Psoas muscle (tissue), 8 donors: ENCODE data around the gene DACH1. TPM values are rescaled to one million over a fixed set of nuclear protein-coding genes. Genes with fewer than 3 reads are reported as not detected.

Experiments
- ATAC-seq, 4 donors: fragments of 200-7000 bp; cut with Tn5 transposase; one replicate each; pipeline ENCODE4 v1.9.1; 2020; ENCODE audit warnings: moderate library complexity in 3 of 4, mild to moderate bottlenecking in 2 of 4
- DNase-seq, 2 donors: peaks; one replicate each; pipeline ENCODE4 v3.0.0-alpha.2; 2020
- H3K27ac ChIP-seq: fragments of 200-600 bp; one replicate; pipeline ENCODE4 v1.8.0; 2022
- H3K27me3 ChIP-seq, 3 donors: fragments of 200-600 bp in 1 of 3; one replicate each; pipeline versions ENCODE4 v1.6.1 to v1.8.0; 2013 to 2022; ENCODE audit warnings: low read length in 2 of 3, mild to moderate bottlenecking in 2 of 3, moderate library complexity in 1 of 3; ENCODE audit not compliant: insufficient read depth in 3 of 3
- H3K36me3 ChIP-seq, 2 donors: fragments of 200-600 bp in 1 of 2; one replicate each; pipeline versions ENCODE4 v1.6.1 to v1.8.0; 2013 to 2022; ENCODE audit warnings: low read depth in 1 of 2, mild to moderate bottlenecking in 1 of 2, moderate library complexity in 1 of 2; ENCODE audit not compliant: insufficient read depth in 1 of 2
- H3K4me1 ChIP-seq: fragments of 200-600 bp; one replicate; pipeline ENCODE4 v1.8.0; 2022
- H3K4me3 ChIP-seq: fragments of 200-600 bp; one replicate; pipeline ENCODE4 v1.8.0; 2022; ENCODE audit warnings: mild to moderate bottlenecking
- H3K9me3 ChIP-seq: fragments of 200-600 bp; one replicate; pipeline ENCODE4 v1.8.0; 2022
- CTCF ChIP-seq: fragments of 200-600 bp; IDR thresholded peaks from one replicate; pipeline ENCODE4 v1.8.0; 2022; ENCODE audit warnings: antibody characterized with exemption
- WGBS, 3 donors: extraction: QIAGEN DNeasy Blood & Tissue Kit; methylation state at CpG; one replicate each; pipeline versions ENCODE4 v1.1.6 to v1.1.7; 2013; 5-methylcytosine and 5-hydroxymethylcytosine counted together
- intact Hi-C, 2 donors: fragments of 100-400 bp; cut with DNase I; formaldehyde crosslinking; loops; one replicate each; pipeline versions ENCODE4 v1.11.0 to v1.14.2; 2022
- polyA plus RNA-seq, 3 donors: library from polyadenylated mRNA; stranded (reverse); fragments of 200-250 nt; gene quantifications; one replicate each; pipeline ENCODE4 v1.2.3, GENCODE V29; 2013
- total RNA-seq, 4 donors: library from RNA; stranded (reverse); fragmentation: NEBNext Ultra II Directional in 2 of 4; extraction: Animal tissue kit (Norgen Biotek cat#: 25700) in 2 of 4; gene quantifications; one replicate each; pipeline versions ENCODE4 v1.2.1 to v1.2.4, GENCODE V29; 2021 to 2023
- donor health status: healthy with polysubstance abuse.
- donor health status: DM: no; HTN: no; CAD: no; lungs with moderate emphysema.
- donor health status: Bipolar disorder and iron deficiency.
- donor health status: healthy.
- donor health status: DM: yes; HTN: yes; CAD: no.
- donor health status: DM: no; HTN: no; CAD: no.
- donor health status: DM: no; HTN: no; CAD: no.
- donor health status: DM: yes; HTN: yes; CAD: no.

Gene DACH1
- total and polyA plus RNA-seq, 7 donors, result 0.51 to 3.6 (median 1.1) TPM

- ATAC-seq, result no peak
- no peaks in the 10 kb centered on the region for H3K9me3 ChIP-seq
- WGBS, 3 donors, result 81 to 87% (median 82%) methylated on average over 1 of the region's 1 CpG
Measured at GRCh38 chr13:71775966-71776365, 91.0 kb downstream of the DACH1 start.

GRCh38 chr13:71774863-71775262 is 92.1 kb downstream of the DACH1 start:
- no peaks in the 10 kb centered on the region for H3K9me3 ChIP-seq
- 95 to 99% (median 96%) methylated on average over 4 of the region's 4 CpGs for WGBS, 3 donors
- H3K27me3 ChIP-seq, result no peaks in the 10 kb centered on the region

More at GRCh38 chr13:71775966-71776365, 91.0 kb downstream of the DACH1 start:
- no peak for DNase-seq
- H3K27me3 ChIP-seq, result no peaks in the 10 kb centered on the region
- no peak overlapping the region for H3K27ac ChIP-seq
- no peak overlapping the region for H3K4me3 ChIP-seq
- intact Hi-C loops, result no loop called here
- no peak for TF ChIP-seq CTCF
- no peaks in the 10 kb centered on the region for H3K4me1 ChIP-seq
- H3K36me3 ChIP-seq, result no peaks in the 10 kb centered on the region

GRCh38 chr13:71773531-71773930 is 93.5 kb downstream of the DACH1 start:
- Histone ChIP-seq H3K27me3 (no peaks in the 10 kb centered on the region), H3K4me1 (no peaks in the 10 kb centered on the region), H3K9me3 (no peaks in the 10 kb centered on the region), H3K27ac (no peak overlapping the region), H3K4me3 (no peak overlapping the region), H3K36me3 (no peaks in the 10 kb centered on the region)
- 45 to 51% (median 50%) methylated on average over 4 of the region's 4 CpGs for WGBS, 3 donors
- TF ChIP-seq CTCF, result no peak
- DNase-seq (no peak), ATAC-seq (no peak)
- intact Hi-C loops, result no loop called here

More at GRCh38 chr13:71774863-71775262, 92.1 kb downstream of the DACH1 start:
- no peak overlapping the region for H3K4me3 ChIP-seq
- DNase-seq (no peak), ATAC-seq (no peak)
- intact Hi-C loops, result no loop called here
- no peaks in the 10 kb centered on the region for H3K4me1 ChIP-seq
- no peak overlapping the region for H3K27ac ChIP-seq
- no peaks in the 10 kb centered on the region for H3K36me3 ChIP-seq
- no peak for TF ChIP-seq CTCF

GRCh38 chr13:71772361-71772760 is 94.6 kb downstream of the DACH1 start:
- no peaks in the 10 kb centered on the region for H3K36me3 ChIP-seq
- intact Hi-C loops, result no loop called here
- TF ChIP-seq CTCF, result no peak
- H3K9me3 ChIP-seq, result no peaks in the 10 kb centered on the region
- H3K27me3 ChIP-seq, result no peaks in the 10 kb centered on the region
- H3K4me1 ChIP-seq, result no peaks in the 10 kb centered on the region
- no peak for ATAC-seq
- DNase-seq, result no peak
- H3K4me3 ChIP-seq, result no peak overlapping the region
- H3K27ac ChIP-seq, result no peak overlapping the region
- 19 to 44% (median 39%) methylated on average over 1 of the region's 1 CpG for WGBS, 3 donors

GRCh38 chr13:71771144-71771543 is 95.9 kb downstream of the DACH1 start:
- Histone ChIP-seq H3K4me3 (no peak overlapping the region), H3K9me3 (no peaks in the 10 kb centered on the region), H3K27me3 (no peaks in the 10 kb centered on the region), H3K36me3 (no peaks in the 10 kb centered on the region), H3K27ac (no peak overlapping the region), H3K4me1 (no peaks in the 10 kb centered on the region)
- no peak for TF ChIP-seq CTCF
- DNase-seq (no peak), ATAC-seq (no peak)
- intact Hi-C loops, result no loop called here
- WGBS, 3 donors, result 88 to 93% (median 89%) methylated on average over 2 of the region's 2 CpGs
